Small intestine (tissue), 7 donors: ENCODE results near the gene FPGT. TPM values are rescaled to one million over a fixed set of nuclear protein-coding genes. Genes with fewer than 3 reads are reported as not detected.
"Not testable (repeated sequence)": the region's sequence is repeated elsewhere in the genome, so short reads cannot be mapped to it uniquely, and the experiment has no call there.

Source experiments
- DNase-seq, 2 donors: peaks; one replicate each; pipeline versions ENCODE4 v3.0.0 to v3.0.0-alpha.2; 2013
- FAIRE-seq: peaks from 2 replicates; lab custom pipeline; 2012; peaks lifted over from hg19 to GRCh38; lab: Jason Lieb, UNC
- H3K27ac ChIP-seq, 3 donors: one replicate each; pipeline ENCODE4 v1.5.1; 2013; ENCODE audit warnings: low read length in 2 of 3, mild to moderate bottlenecking in 2 of 3, control low read depth in 1 of 3, inconsistent platforms in 1 of 3, low read depth in 1 of 3, moderate library complexity in 1 of 3
- H3K27me3 ChIP-seq, 3 donors: one replicate each; pipeline ENCODE4 v1.6.1; 2013; ENCODE audit warnings: low read length in 3 of 3, inconsistent platforms in 1 of 3; ENCODE audit not compliant: control insufficient read depth in 3 of 3, insufficient read depth in 3 of 3
- H3K36me3 ChIP-seq, 3 donors: one replicate each; pipeline ENCODE4 v1.6.1; 2013; ENCODE audit warnings: low read length in 3 of 3, inconsistent platforms in 1 of 3, low read depth in 1 of 3, mild to moderate bottlenecking in 1 of 3, moderate library complexity in 1 of 3; ENCODE audit not compliant: control insufficient read depth in 3 of 3, insufficient read depth in 2 of 3
- H3K4me1 ChIP-seq, 3 donors: one replicate each; pipeline ENCODE4 v1.6.1; 2013; ENCODE audit warnings: low read length in 2 of 3, inconsistent platforms in 1 of 3, low read depth in 1 of 3, mild to moderate bottlenecking in 1 of 3, moderate library complexity in 1 of 3; ENCODE audit not compliant: control insufficient read depth in 3 of 3, insufficient read depth in 2 of 3
- H3K4me3 ChIP-seq, 3 donors: one replicate each; pipeline ENCODE4 v1.5.1; 2013; ENCODE audit warnings: low read length in 3 of 3, control low read depth in 1 of 3, inconsistent platforms in 1 of 3, low read depth in 1 of 3, mild to moderate bottlenecking in 1 of 3, moderate library complexity in 1 of 3
- H3K9me3 ChIP-seq, 2 donors: one replicate each; pipeline ENCODE4 v1.6.1; 2013; ENCODE audit warnings: low read depth in 1 of 2, low read length in 1 of 2; ENCODE audit not compliant: control insufficient read depth in 2 of 2, insufficient read depth in 1 of 2
- WGBS, 3 donors: extraction: QIAGEN DNeasy Blood & Tissue Kit; methylation state at CpG; one replicate each; pipeline ENCODE4 v1.1.7; 2013; 5-methylcytosine and 5-hydroxymethylcytosine counted together
- polyA plus RNA-seq, 4 donors: library from polyadenylated mRNA; stranded (reverse) in 3 of 4; unstranded in 1 of 4; fragments of 200-250 nt in 3 of 4; fragments of 120-200 nt in 1 of 4; gene quantifications; one replicate each; pipeline versions ENCODE4 v1.2.1 to v1.2.3, GENCODE V29; 2013
- donor health status: healthy with polysubstance abuse.
- donor health status: control.
- donor health status: control.
- donor health status: Bipolar disorder and iron deficiency.
- donor health status: healthy.

The FPGT gene
- polyA plus RNA-seq, 4 donors: 6.8 to 21.8 (median 10.8) TPM

DNA sequence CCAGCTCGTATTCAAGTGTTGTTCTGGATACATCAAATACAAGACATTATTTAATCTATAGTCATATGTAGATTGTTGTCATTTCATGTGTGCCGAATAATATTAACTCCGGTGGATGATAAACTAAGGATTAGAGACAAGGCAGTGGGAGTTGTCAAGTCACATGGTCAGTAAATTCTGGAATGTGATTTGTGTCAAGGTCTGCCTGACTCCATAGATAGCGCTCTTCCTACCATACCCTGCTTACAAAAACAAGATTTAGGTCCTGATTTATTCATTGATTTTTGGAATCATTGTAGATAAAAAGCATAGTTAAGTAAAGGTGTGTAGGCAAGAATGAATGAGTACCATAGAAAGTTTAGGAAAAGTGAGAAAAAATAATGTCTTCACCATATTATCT is 39.7 kb downstream of the FPGT start:
- no peaks in the 10 kb centered on the region for H3K27me3 ChIP-seq
- no peak overlapping the region for H3K4me3 ChIP-seq
- H3K36me3 ChIP-seq: no peaks in the 10 kb centered on the region
- H3K4me1 ChIP-seq: no peaks in the 10 kb centered on the region
- H3K27ac ChIP-seq: no peak overlapping the region
- no peaks in the 10 kb centered on the region for H3K9me3 ChIP-seq
- no peak for DNase-seq
- 86 to 92% (median 89%) methylated on average over 4 of the region's 4 CpGs for WGBS, 3 donors
- FAIRE-seq: no peak

DNA sequence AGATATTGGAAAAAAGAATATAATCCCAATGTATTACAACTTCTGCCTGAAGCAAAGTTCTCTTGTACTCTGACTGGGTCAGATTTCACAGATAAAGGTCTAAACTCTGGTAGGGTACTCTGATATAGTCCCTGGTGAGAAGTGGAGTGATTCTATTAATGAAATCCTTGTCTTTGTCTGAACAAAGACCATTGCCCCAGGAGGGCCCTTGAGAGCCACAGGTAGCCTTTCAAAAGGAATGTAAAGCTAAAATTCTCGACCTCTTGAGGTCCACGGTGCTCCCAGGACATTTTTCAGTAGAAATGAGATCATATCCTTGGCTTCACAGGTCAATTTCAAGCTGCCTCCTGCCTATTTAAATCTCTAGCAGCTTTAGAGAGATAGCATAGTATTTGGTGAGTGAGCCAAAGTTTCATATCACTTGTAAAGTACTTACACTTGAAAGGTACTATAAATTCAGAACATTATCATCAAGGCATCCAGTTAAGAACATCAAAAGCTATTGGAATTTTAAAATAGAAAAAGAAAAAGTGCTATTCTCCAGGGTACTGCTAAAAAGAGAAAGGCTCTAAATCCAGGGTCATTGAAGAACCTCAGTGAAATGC is 47.2 kb downstream of the FPGT start:
- 2 to 15% (median 14%) methylated on average over 2 of the region's 2 CpGs for WGBS, 3 donors
- Histone ChIP-seq H3K9me3 (peaks cover 0 to 7% of the 10 kb centered on the region in 2 donors), H3K27ac (no peak overlapping the region), H3K36me3 (no peaks in the 10 kb centered on the region), H3K27me3 (no peaks in the 10 kb centered on the region), H3K4me1 (no peaks in the 10 kb centered on the region), H3K4me3 (no peak overlapping the region)
- DNase-seq (no peak), FAIRE-seq (no peak)

DNA sequence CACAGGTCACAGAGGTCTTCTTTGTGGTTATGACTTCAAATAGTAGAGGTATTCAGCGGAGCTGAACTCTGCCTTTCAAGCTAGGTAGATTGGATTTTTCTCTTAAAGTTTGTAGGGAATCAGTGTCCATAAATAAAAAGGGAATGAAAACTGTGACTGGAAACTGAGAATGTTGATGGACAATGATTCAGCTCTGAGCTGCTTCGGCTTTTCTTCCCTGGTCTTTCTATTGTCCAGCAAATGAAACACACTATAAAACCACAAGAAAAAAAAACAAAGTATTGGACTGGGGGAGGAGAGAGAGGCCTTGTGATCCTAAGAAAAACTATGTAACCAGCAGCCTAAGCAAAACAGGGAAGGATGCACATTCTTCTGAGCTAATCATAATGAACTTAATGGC is 48.3 kb downstream of the FPGT start:
- DNase-seq (no peak), FAIRE-seq (no peak)
- H3K4me1 ChIP-seq: no peaks in the 10 kb centered on the region
- H3K27me3 ChIP-seq: no peaks in the 10 kb centered on the region
- H3K36me3 ChIP-seq: no peaks in the 10 kb centered on the region
- no peak overlapping the region for H3K4me3 ChIP-seq
- WGBS, 3 donors: 77 to 85% (median 78%) methylated on average over 2 of the region's 2 CpGs
- peaks cover 0 to 7% of the 10 kb centered on the region in 2 donors for H3K9me3 ChIP-seq
- H3K27ac ChIP-seq: no peak overlapping the region

DNA sequence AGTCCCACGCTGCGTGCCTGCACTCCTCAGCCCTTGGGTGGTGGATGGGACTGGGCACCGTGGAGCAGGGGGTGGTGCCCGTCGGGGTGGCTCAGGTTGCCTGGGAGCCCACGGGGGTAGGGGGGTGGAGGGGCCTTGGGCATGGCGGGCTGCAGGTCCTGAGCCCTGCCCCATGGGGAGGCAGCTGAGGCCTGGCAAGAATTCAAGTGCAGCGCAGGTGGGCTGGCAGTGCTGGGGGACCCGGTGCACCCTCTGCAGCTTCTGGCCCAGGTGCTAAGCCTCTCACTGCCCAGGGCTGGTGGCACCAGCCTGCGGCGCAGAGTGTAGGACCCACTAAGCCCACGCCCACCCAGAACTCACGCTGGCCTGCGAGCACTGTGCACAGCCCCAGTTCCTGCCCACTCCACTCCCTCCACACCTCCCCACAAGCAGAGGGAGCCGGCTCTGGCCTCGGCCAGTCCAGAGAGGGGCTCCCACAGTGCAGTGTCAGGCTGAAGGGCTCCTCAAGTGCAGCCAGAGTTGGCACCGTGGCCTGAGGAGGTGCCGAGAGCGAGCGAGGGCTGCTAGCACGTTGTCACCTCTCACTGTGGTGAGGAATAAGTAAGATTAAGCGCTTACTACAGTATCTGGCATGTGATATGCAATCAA is 50.0 kb downstream of the FPGT start:
- Histone ChIP-seq H3K27me3 (no peaks in the 10 kb centered on the region), H3K27ac (no peak overlapping the region), H3K4me3 (no peak overlapping the region), H3K4me1 (no peaks in the 10 kb centered on the region), H3K9me3 (peaks cover 0 to 7% of the 10 kb centered on the region in 2 donors), H3K36me3 (no peaks in the 10 kb centered on the region)
- DNase-seq: no peak
- WGBS, 3 donors: 89 to 91% (median 89%) methylated on average over 19 to 22 of the region's 22 CpGs
- FAIRE-seq: no peak

DNA sequence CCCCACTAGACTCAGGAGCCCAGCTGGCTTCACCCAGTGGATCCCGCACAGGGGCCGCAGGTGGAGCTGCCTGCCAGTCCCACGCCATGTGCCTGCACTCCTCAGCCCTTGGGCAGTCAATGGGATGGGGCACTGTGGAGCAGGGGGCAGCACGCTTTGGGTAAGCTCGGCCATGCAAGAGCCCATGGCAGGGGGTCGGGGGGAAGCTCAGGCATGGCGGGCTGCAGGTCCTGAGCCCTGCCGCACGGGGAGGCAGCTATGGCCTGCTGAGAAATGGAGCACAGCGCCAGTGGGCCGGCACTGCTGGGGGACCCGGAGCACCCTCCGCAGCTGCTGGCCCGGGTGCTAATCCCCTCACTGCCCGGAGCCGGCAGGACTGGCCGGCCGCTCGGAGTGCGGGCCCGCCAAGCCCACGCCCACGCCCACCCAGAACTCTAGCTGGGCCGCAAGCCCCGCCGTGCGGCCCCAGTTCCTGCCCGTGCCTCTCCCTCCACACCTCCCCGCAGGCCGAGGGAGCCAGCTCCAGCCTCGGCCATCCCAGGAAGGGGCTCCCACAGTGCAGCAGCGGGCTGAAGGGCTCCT is 55.3 kb downstream of the FPGT start:
- H3K27me3 ChIP-seq, DNase-seq, FAIRE-seq, H3K27ac ChIP-seq, H3K9me3 ChIP-seq, H3K36me3 ChIP-seq, H3K4me3 ChIP-seq, H3K4me1 ChIP-seq: not testable (repeated sequence)
- WGBS, 3 donors: 82 to 94% (median 87%) methylated on average over 27 to 32 of the region's 32 CpGs

Other genes with a start within 250 kb of the FPGT start
- 1 to 10 TPM in 1 of 4 donors, under 1 TPM in 3; 0.22 to 1.0 (median 0.33) TPM for gene LRRIQ3, start 66 bp upstream of the FPGT start, polyA plus RNA-seq
- under 1 TPM in 2 of 4 donors, not detected in 2; 0.24 to 0.32 TPM for gene TNNI3K, start 37.1 kb downstream of the FPGT start, polyA plus RNA-seq